ENCODE data around the gene EXOC5.

The EXOC5 gene

GRCh38 chr14:57168138-57168679, 100.5 kb downstream of the EXOC5 start:
- DNase-seq (ENCODE audit: low read depth) = no peak

GRCh38 chr14:57161583-57162234, 107.0 kb downstream of the EXOC5 start:
- no peak for DNase-seq (ENCODE audit: low read depth)

DNA sequence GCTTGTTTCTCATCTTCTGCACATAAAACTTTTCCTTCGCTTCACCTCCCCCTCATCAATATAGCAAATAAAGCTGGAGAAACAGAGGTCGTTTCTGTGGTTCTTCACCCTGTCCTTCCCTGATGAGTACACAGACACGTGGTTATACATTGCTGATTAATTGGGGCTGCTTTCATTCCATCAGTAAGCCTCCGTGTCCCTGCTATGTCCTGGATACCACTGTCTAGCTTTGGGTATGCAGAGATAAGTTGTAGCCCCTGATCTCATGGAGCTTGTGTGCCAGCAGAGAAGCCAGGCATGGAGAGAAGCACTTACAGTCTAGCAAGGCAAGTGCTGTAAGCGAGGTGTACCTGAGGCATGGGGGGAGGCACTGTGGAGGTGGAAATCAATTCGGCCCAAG, 108.4 kb downstream of the EXOC5 start:
- DNase-seq (ENCODE audit: low read depth) = no peak

DNA sequence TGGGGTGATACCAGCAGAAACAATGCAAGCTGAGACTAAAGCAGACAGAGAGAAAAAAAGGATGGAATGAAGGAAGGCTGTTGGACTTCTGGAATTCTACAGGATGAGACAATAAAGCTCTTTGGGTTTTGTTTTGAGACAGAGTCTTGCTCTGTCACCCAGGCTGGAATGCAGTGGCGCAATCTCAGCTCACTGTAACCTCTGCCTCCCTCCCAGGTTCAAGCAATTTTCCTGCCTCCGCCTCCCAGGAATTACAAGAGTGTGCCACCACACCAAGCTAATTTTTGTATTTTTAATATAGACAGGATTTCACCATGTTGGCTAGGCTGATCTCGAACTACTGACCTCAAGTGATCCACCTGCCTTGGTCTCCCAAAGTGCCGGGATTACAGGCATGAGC, 115.4 kb downstream of the EXOC5 start:
- no peak for DNase-seq (ENCODE audit: low read depth)

All from stimulated activated CD4-positive, alpha-beta T cell treated with anti-CD3 and anti-CD28 coated beads, Interleukin-2, amount 100 ng/mL, for 4 hours (primary cell).